ENCODE measurements around the gene TBCK. TPM values are rescaled to one million over a fixed set of nuclear protein-coding genes. Genes with fewer than 3 reads are reported as not detected.

TBCK gene
- total RNA-seq, 1 donor from 2014 or later = 25.8 TPM

DNA sequence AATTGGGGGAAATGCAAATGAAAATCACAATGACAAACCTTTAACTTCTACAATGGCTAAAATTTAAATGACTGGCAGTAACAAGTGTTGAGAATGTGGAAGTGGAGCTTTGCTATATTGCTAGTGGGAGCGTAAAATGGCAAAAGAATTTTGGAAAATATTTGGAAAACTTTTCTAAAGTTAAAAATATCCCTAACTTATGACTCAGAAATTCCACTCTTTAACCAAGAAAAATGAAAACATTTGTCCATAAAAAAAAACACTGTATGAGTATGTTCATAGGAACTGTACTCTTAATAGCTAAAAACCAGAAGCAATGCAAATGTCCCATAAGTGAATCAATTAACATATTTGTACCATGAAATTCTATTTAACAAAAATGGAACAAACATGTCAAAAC lies 3.6 kb downstream of the TBCK start:
- Histone ChIP-seq H3K4me3 (ENCODE audit: insufficient read depth, low read depth, low read length) (no peak overlapping the region), H3K9ac (ENCODE audit: low read length) (no peak overlapping the region), H3K4me1 (ENCODE audit: insufficient read depth, low read length) (peaks cover 20% of the 10 kb centered on the region), H2AFZ (ENCODE audit: low read depth, low read length) (no peak overlapping the region), H4K20me1 (ENCODE audit: insufficient read depth, low read length) (no peaks in the 10 kb centered on the region), H3K27ac (ENCODE audit: low read depth, low read length) (peak overlapping the region; percentile 23), H3K4me2 (ENCODE audit: low read length) (peak overlapping the region; percentile 46), H3K9me3 (ENCODE audit: insufficient read depth, low read depth, low read length) (no peaks in the 10 kb centered on the region), H3K27me3 (ENCODE audit: insufficient read depth, low read length) (no peaks in the 10 kb centered on the region), H3K79me2 (ENCODE audit: insufficient read depth, low read length) (peaks cover 65% of the 10 kb centered on the region), H3K36me3 (ENCODE audit: insufficient read depth, low read length) (peaks cover 3% of the 10 kb centered on the region)
- Mint-ChIP-seq H3K27ac (ENCODE audit: unreplicated experiment) (no peak overlapping the region), H3K27me3 (ENCODE audit: low read depth, unreplicated experiment) (no peaks in the 10 kb centered on the region), H3K4me1 (ENCODE audit: low read depth, unreplicated experiment) (peaks cover 12% of the 10 kb centered on the region), H3K36me3 (ENCODE audit: low read depth, unreplicated experiment) (no peaks in the 10 kb centered on the region), H3K9me3 (ENCODE audit: unreplicated experiment) (no peaks in the 10 kb centered on the region), H3K4me3 (ENCODE audit: unreplicated experiment) (no peak overlapping the region)
- TF ChIP-seq, protein P1, sequence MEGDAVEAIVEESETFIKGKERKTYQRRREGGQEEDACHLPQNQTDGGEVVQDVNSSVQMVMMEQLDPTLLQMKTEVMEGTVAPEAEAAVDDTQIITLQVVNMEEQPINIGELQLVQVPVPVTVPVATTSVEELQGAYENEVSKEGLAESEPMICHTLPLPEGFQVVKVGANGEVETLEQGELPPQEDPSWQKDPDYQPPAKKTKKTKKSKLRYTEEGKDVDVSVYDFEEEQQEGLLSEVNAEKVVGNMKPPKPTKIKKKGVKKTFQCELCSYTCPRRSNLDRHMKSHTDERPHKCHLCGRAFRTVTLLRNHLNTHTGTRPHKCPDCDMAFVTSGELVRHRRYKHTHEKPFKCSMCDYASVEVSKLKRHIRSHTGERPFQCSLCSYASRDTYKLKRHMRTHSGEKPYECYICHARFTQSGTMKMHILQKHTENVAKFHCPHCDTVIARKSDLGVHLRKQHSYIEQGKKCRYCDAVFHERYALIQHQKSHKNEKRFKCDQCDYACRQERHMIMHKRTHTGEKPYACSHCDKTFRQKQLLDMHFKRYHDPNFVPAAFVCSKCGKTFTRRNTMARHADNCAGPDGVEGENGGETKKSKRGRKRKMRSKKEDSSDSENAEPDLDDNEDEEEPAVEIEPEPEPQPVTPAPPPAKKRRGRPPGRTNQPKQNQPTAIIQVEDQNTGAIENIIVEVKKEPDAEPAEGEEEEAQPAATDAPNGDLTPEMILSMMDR (IDR thresholded peaks at IDR 0.05; ENCODE audit: insufficient read depth, low read depth, low read length) = no peak
- TF ChIP-seq EZH2 (IDR thresholded peaks at IDR 0.05; ENCODE audit: insufficient read depth, low read length) = no peak
- FAIRE-seq = peak; percentile 64
- DNase-seq (ENCODE audit: low read depth) = peak; percentile 51

DNA sequence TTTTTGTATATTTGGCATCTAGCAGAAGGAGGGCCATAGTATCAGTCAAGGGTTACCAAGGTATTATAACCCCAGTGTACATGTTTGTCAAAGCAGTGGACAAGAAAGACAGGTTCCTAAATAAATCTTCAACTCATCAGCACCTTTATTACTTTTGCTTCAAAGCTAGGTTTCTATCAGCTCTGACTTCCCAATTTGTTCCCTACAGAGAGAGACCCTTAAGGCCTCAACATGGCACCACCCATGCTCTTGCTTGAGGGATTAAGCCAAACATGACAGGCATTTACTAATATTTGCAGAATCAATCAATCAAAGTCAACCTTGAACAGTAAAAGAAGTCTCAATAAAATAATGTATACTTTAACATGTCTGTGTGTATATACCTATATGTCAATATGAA lies 9.4 kb downstream of the TBCK start:
- no peak overlapping the region for H2AFZ ChIP-seq (ENCODE audit: low read depth, low read length)
- H3K36me3 ChIP-seq (ENCODE audit: insufficient read depth, low read length) = peaks cover 3% of the 10 kb centered on the region
- no peak overlapping the region for H3K4me3 ChIP-seq (ENCODE audit: insufficient read depth, low read depth, low read length)
- DNase-seq (ENCODE audit: low read depth) = no peak
- no peak overlapping the region for H3K9ac ChIP-seq (ENCODE audit: low read length)
- H3K9me3 ChIP-seq (ENCODE audit: insufficient read depth, low read depth, low read length) = no peaks in the 10 kb centered on the region
- no peak overlapping the region for H3K4me2 ChIP-seq (ENCODE audit: low read length)
- Mint-ChIP-seq H3K9me3 (ENCODE audit: unreplicated experiment) (no peaks in the 10 kb centered on the region), H3K27me3 (ENCODE audit: low read depth, unreplicated experiment) (no peaks in the 10 kb centered on the region), H3K4me3 (ENCODE audit: unreplicated experiment) (no peak overlapping the region), H3K4me1 (ENCODE audit: low read depth, unreplicated experiment) (no peaks in the 10 kb centered on the region), H3K27ac (ENCODE audit: unreplicated experiment) (no peak overlapping the region), H3K36me3 (ENCODE audit: low read depth, unreplicated experiment) (no peaks in the 10 kb centered on the region)
- no peak for FAIRE-seq
- H3K4me1 ChIP-seq (ENCODE audit: insufficient read depth, low read length) = no peaks in the 10 kb centered on the region
- no peak overlapping the region for H3K27ac ChIP-seq (ENCODE audit: low read depth, low read length)
- H3K27me3 ChIP-seq (ENCODE audit: insufficient read depth, low read length) = no peaks in the 10 kb centered on the region
- TF ChIP-seq, protein P1 (IDR thresholded peaks at IDR 0.05; ENCODE audit: insufficient read depth, low read depth, low read length) = no peak
- TF ChIP-seq EZH2 (IDR thresholded peaks at IDR 0.05; ENCODE audit: insufficient read depth, low read length) = no peak
- peaks cover 20% of the 10 kb centered on the region for H3K79me2 ChIP-seq (ENCODE audit: insufficient read depth, low read length)
- no peaks in the 10 kb centered on the region for H4K20me1 ChIP-seq (ENCODE audit: insufficient read depth, low read length)

DNA sequence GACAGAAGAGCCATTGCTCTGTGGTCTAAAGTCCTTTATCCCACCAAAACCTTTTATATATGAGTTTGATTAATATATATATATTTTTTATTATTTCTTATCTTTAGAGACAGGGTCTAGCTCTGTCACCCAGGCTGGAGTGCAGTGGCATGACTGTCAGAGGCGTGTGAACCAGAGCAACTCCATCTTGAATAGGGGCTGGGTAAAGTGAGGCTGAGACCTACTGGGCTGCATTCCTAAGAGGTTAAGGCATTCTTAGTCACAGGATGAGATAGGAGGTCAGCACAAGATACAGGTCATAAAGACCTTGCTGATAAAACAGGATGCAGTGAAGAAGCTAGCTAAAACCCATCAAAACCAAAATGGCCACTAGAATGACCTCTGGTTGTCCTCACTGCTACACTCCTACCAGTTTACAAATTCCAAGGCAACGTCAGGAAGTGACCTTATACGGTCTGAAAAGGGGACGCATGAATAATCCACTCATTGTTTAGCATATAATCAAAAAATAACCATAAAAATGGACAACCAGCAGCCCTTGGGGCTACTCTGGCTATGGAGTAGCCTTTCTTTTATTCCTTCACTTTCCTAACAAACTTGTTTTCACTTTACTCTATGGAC lies 10.5 kb downstream of the TBCK start:
- Histone ChIP-seq H3K9me3 (ENCODE audit: insufficient read depth, low read depth, low read length) (no peaks in the 10 kb centered on the region), H3K4me2 (ENCODE audit: low read length) (no peak overlapping the region), H4K20me1 (ENCODE audit: insufficient read depth, low read length) (no peaks in the 10 kb centered on the region), H3K9ac (ENCODE audit: low read length) (no peak overlapping the region), H3K36me3 (ENCODE audit: insufficient read depth, low read length) (peaks cover 3% of the 10 kb centered on the region), H3K27ac (ENCODE audit: low read depth, low read length) (no peak overlapping the region), H3K79me2 (ENCODE audit: insufficient read depth, low read length) (peaks cover 11% of the 10 kb centered on the region), H2AFZ (ENCODE audit: low read depth, low read length) (no peak overlapping the region), H3K4me1 (ENCODE audit: insufficient read depth, low read length) (no peaks in the 10 kb centered on the region), H3K27me3 (ENCODE audit: insufficient read depth, low read length) (no peaks in the 10 kb centered on the region), H3K4me3 (ENCODE audit: insufficient read depth, low read depth, low read length) (no peak overlapping the region)
- H3K9me3 Mint-ChIP-seq (ENCODE audit: unreplicated experiment) = no peaks in the 10 kb centered on the region
- no peak overlapping the region for H3K27ac Mint-ChIP-seq (ENCODE audit: unreplicated experiment)
- H3K4me3 Mint-ChIP-seq (ENCODE audit: unreplicated experiment) = no peak overlapping the region
- H3K36me3 Mint-ChIP-seq (ENCODE audit: low read depth, unreplicated experiment) = no peaks in the 10 kb centered on the region
- no peak for DNase-seq (ENCODE audit: low read depth)
- TF ChIP-seq, protein P1 (IDR thresholded peaks at IDR 0.05; ENCODE audit: insufficient read depth, low read depth, low read length) = no peak
- no peak for TF ChIP-seq EZH2 (IDR thresholded peaks at IDR 0.05; ENCODE audit: insufficient read depth, low read length)
- H3K4me1 Mint-ChIP-seq (ENCODE audit: low read depth, unreplicated experiment) = no peaks in the 10 kb centered on the region
- no peak for FAIRE-seq
- H3K27me3 Mint-ChIP-seq (ENCODE audit: low read depth, unreplicated experiment) = no peaks in the 10 kb centered on the region

All from astrocyte (in vitro differentiated cells and primary cell).